ENCODE data around the gene PLEKHH3. TPM values are rescaled to one million over a fixed set of nuclear protein-coding genes. Genes with fewer than 3 reads are reported as not detected.

The PLEKHH3 gene
- polyA plus RNA-seq, 1 donor (not counting 4 experiments of a cell fraction or from before 2014, with no cell fraction given), result 4.9 TPM

DNA sequence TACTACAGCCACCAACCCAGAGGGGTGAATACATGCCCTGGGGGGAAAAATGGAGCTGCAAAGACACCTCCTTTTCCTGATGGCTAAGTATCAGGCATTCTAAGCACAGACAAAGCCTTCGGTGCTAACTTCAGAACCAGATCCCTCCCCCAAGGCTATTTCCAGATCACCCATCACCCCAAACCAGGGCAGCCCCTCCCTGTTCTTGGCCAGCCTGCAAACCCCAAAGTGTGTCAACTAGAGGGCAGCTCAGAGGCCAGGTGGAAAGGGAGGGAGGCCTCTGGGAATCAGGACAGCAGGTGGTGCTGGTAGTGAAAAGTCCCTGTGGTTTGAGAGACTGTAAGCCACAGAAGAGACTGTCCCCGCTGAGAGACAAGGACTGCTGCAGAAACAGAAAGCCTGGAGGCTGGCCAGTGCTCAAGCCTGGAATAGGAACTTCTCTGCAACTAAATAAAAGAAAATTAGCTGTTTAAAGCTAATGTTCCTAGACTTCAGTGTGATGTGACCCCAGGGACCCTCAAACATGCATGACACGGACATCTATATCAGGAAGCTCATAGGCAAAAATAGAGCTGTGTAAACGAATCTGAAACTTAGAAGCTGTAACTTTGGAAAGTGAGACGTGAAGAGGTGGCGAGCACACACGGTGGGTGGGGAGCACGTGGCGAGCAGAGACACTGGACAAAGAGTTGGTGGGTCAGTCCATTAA lies 58.2 kb downstream of the PLEKHH3 start:
- no peak overlapping the region for H3K4me2 ChIP-seq (ENCODE audit: control insufficient read depth, extremely low read depth, insufficient read depth, low read depth, low read length)
- peaks cover 13% of the 10 kb centered on the region for H3K4me1 ChIP-seq (ENCODE audit: control insufficient read depth, extremely low read depth, insufficient read depth, low read length)
- no peaks in the 10 kb centered on the region for H3K79me2 ChIP-seq (ENCODE audit: control insufficient read depth, insufficient read depth, low read length)
- H2AFZ ChIP-seq (ENCODE audit: control insufficient read depth, low read length), result no peak overlapping the region
- no peaks in the 10 kb centered on the region for H3K9me3 ChIP-seq (ENCODE audit: control insufficient read depth, low read depth, low read length)
- H3K9ac ChIP-seq (ENCODE audit: control insufficient read depth, extremely low read depth, insufficient read depth, low read length), result no peak overlapping the region
- no peak overlapping the region for H3K4me3 ChIP-seq (ENCODE audit: control insufficient read depth in 2 of 3, extremely low read depth in 1 of 3, insufficient read depth in 2 of 3, low read depth in 1 of 3, low read length in 3 of 3)
- H3K36me3 ChIP-seq (ENCODE audit: control insufficient read depth in 2 of 2, extremely low read depth in 1 of 2, insufficient read depth in 2 of 2, low read length in 2 of 2), result peaks cover 15% of the 10 kb centered on the region in 2 experiments
- no peaks in the 10 kb centered on the region for H4K20me1 ChIP-seq (ENCODE audit: control insufficient read depth, extremely low read depth, insufficient read depth, low read length)
- dilution Hi-C loops (cut with MboI; ENCODE audit: extremely low pct_ligation_motif_present, low sequenced_read_pairs), result no loop called here
- H3K27ac ChIP-seq (ENCODE audit: control insufficient read depth, insufficient read depth, low read length), result no peak overlapping the region
- peaks cover 2% of the 10 kb centered on the region for H3K9me1 ChIP-seq (ENCODE audit: control insufficient read depth, extremely low read depth, insufficient read depth, low read length)
- no peak for DNase-seq (ENCODE audit: low read depth, low spot score)
- peak; percentile 29 for FAIRE-seq
- H3K27me3 ChIP-seq (ENCODE audit: control insufficient read depth, extremely low read depth, insufficient read depth, low read length), result no peaks in the 10 kb centered on the region
- no peak for TF ChIP-seq EZH2 (IDR thresholded peaks at IDR 0.05; ENCODE audit: low read length)
- TF ChIP-seq, protein P1, sequence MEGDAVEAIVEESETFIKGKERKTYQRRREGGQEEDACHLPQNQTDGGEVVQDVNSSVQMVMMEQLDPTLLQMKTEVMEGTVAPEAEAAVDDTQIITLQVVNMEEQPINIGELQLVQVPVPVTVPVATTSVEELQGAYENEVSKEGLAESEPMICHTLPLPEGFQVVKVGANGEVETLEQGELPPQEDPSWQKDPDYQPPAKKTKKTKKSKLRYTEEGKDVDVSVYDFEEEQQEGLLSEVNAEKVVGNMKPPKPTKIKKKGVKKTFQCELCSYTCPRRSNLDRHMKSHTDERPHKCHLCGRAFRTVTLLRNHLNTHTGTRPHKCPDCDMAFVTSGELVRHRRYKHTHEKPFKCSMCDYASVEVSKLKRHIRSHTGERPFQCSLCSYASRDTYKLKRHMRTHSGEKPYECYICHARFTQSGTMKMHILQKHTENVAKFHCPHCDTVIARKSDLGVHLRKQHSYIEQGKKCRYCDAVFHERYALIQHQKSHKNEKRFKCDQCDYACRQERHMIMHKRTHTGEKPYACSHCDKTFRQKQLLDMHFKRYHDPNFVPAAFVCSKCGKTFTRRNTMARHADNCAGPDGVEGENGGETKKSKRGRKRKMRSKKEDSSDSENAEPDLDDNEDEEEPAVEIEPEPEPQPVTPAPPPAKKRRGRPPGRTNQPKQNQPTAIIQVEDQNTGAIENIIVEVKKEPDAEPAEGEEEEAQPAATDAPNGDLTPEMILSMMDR (optimal IDR thresholded peaks at IDR 0.05 in 1 of 3, IDR thresholded peaks at IDR 0.05 in 1 of 3, conservative IDR thresholded peaks at IDR 0.05 in 1 of 3; ENCODE audit: extremely low read depth in 1 of 3, insufficient read depth in 2 of 3, low read length in 3 of 3), result peak; percentile 32 to 65 (median 42)

DNA sequence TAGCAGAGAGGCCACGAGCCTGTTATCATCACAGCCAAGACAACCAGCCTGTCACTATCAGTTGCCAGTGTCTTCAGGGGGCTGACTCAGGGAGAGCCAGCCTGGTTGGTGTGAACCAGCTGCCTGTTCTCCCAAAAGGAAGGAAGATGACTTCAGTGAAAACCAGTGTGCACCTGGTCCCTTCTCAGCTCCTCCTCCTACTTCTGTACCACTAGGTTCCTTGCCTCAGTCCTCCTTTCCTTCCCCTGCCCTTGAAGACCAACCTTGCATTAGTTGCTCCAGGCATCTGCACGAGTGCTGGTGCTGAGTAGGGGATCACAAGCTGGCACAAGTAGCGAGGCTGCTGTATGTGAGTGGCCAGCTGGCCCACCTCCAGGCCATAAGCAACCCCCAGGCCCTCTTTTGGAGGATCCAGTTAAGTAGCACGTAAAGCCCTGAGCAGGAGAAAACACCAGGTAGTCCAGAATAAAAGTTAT lies 58.8 kb downstream of the PLEKHH3 start:
- dilution Hi-C loops (cut with MboI; ENCODE audit: extremely low pct_ligation_motif_present, low sequenced_read_pairs), result no loop called here
- Histone ChIP-seq H3K79me2 (ENCODE audit: control insufficient read depth, insufficient read depth, low read length) (no peaks in the 10 kb centered on the region), H3K4me3 (ENCODE audit: control insufficient read depth in 2 of 3, extremely low read depth in 1 of 3, insufficient read depth in 2 of 3, low read depth in 1 of 3, low read length in 3 of 3) (no peak overlapping the region), H3K9ac (ENCODE audit: control insufficient read depth, extremely low read depth, insufficient read depth, low read length) (no peak overlapping the region), H3K36me3 (ENCODE audit: control insufficient read depth in 2 of 2, extremely low read depth in 1 of 2, insufficient read depth in 2 of 2, low read length in 2 of 2) (peaks cover 18 to 20% of the 10 kb centered on the region in 2 experiments), H3K9me3 (ENCODE audit: control insufficient read depth, low read depth, low read length) (no peaks in the 10 kb centered on the region), H3K27ac (ENCODE audit: control insufficient read depth, insufficient read depth, low read length) (no peak overlapping the region), H4K20me1 (ENCODE audit: control insufficient read depth, extremely low read depth, insufficient read depth, low read length) (no peaks in the 10 kb centered on the region), H2AFZ (ENCODE audit: control insufficient read depth, low read length) (no peak overlapping the region), H3K27me3 (ENCODE audit: control insufficient read depth, extremely low read depth, insufficient read depth, low read length) (no peaks in the 10 kb centered on the region), H3K4me2 (ENCODE audit: control insufficient read depth, extremely low read depth, insufficient read depth, low read depth, low read length) (no peak overlapping the region), H3K4me1 (ENCODE audit: control insufficient read depth, extremely low read depth, insufficient read depth, low read length) (peaks cover 13% of the 10 kb centered on the region), H3K9me1 (ENCODE audit: control insufficient read depth, extremely low read depth, insufficient read depth, low read length) (peaks cover 2% of the 10 kb centered on the region)
- DNase-seq (ENCODE audit: low read depth, low spot score) (no peak), FAIRE-seq (no peak)
- TF ChIP-seq EZH2 (IDR thresholded peaks at IDR 0.05; ENCODE audit: low read length), result no peak
- TF ChIP-seq, protein P1 (optimal IDR thresholded peaks at IDR 0.05 in 1 of 3, IDR thresholded peaks at IDR 0.05 in 1 of 3, conservative IDR thresholded peaks at IDR 0.05 in 1 of 3; ENCODE audit: extremely low read depth in 1 of 3, insufficient read depth in 2 of 3, low read length in 3 of 3), result no peak

Small RNAs within 50 kb of the gene (small RNA-seq; reads per million reads assigned to genes)
- 0 reads per million in 3 experiments for gene MIR6780A (ENCODE audit: insufficient read length in 3 of 3, low read depth in 3 of 3, low replicate concordance in 1 of 3)

Other genes with a start within 250 kb of the PLEKHH3 start
- gene ATP6V0A1, start 218.1 kb downstream of the PLEKHH3 start, polyA plus RNA-seq, result 24.0 to 43.7 TPM (median 41.9 TPM) in 3 replicates
- 6.9 to 13.1 TPM (median 10.8 TPM) in 3 replicates for gene NAGLU, start 140.8 kb downstream of the PLEKHH3 start, polyA plus RNA-seq
- 3.6 to 14.7 TPM (median 5.3 TPM) in 3 replicates for gene HSD17B1, start 124.1 kb downstream of the PLEKHH3 start, polyA plus RNA-seq
- 25.9 to 49.8 TPM (median 26.2 TPM) in 3 replicates for gene COASY, start 114.8 kb downstream of the PLEKHH3 start, polyA plus RNA-seq
- 39.2 to 45.1 TPM (median 39.5 TPM) in 3 replicates for gene MLX, start 109.9 kb downstream of the PLEKHH3 start, polyA plus RNA-seq
- gene PSMC3IP, start 99.3 kb downstream of the PLEKHH3 start, polyA plus RNA-seq, result 2.4 to 7.8 TPM (median 7.7 TPM) in 3 replicates
- 25.2 to 49.5 TPM (median 32.5 TPM) in 3 replicates for gene RETREG3, start 67.6 kb downstream of the PLEKHH3 start, polyA plus RNA-seq
- 35.1 to 141 TPM (median 54.8 TPM) in 3 replicates for gene TUBG1, start 67.3 kb downstream of the PLEKHH3 start, polyA plus RNA-seq
- 13.5 to 17.8 TPM (median 14.5 TPM) in 3 replicates for gene TUBG2, start 17.7 kb downstream of the PLEKHH3 start, polyA plus RNA-seq
- 0.02 to 0.05 TPM (median 0.03 TPM) in 3 replicates for gene CCR10, start 4.8 kb upstream of the PLEKHH3 start, polyA plus RNA-seq
- 0.46 to 2.0 TPM (median 0.71 TPM) in 3 replicates for gene CNTNAP1, start 5.5 kb upstream of the PLEKHH3 start, polyA plus RNA-seq
- gene EZH1, start 68.0 kb upstream of the PLEKHH3 start, polyA plus RNA-seq, result 13.6 to 18.4 TPM (median 18.3 TPM) in 3 replicates
- gene RAMP2, start 84.2 kb upstream of the PLEKHH3 start, polyA plus RNA-seq, result 0.19 TPM in 1 of 3 replicates, not detected in the others
- 122 to 141 TPM (median 133 TPM) in 3 replicates for gene VPS25, start 96.5 kb upstream of the PLEKHH3 start, polyA plus RNA-seq
- 0.03 to 0.10 TPM (median 0.04 TPM) in 3 replicates for gene WNK4, start 103.6 kb upstream of the PLEKHH3 start, polyA plus RNA-seq
- 83.6 to 97.8 TPM (median 92.4 TPM) in 3 replicates for gene COA3, start 121.7 kb upstream of the PLEKHH3 start, polyA plus RNA-seq
- gene CNTD1, start 121.9 kb upstream of the PLEKHH3 start, polyA plus RNA-seq, result not detected in 3 replicates
- 71.6 to 94.2 TPM (median 89.8 TPM) in 3 replicates for gene BECN1, start 147.3 kb upstream of the PLEKHH3 start, polyA plus RNA-seq
- 108 to 257 TPM (median 190 TPM) in 3 replicates for gene PSME3, start 156.4 kb upstream of the PLEKHH3 start, polyA plus RNA-seq
- 0.73 to 1.5 TPM (median 0.94 TPM) in 3 replicates for gene AOC2, start 167.6 kb upstream of the PLEKHH3 start, polyA plus RNA-seq
- 0.18 to 0.30 TPM (median 0.22 TPM) in 3 replicates for gene AOC3, start 174.2 kb upstream of the PLEKHH3 start, polyA plus RNA-seq
- gene G6PC1, start 223.8 kb upstream of the PLEKHH3 start, polyA plus RNA-seq, result not detected in 3 replicates